Stimulated activated CD8-positive, alpha-beta memory T cell treated with anti-CD3 and anti-CD28 coated beads, Interleukin-7, amount 100 ng/mL, for 24 hours (primary cell): ENCODE measurements around the gene CD69.
A peak's percentile ranks its signal among the peaks of the same experiment; 100 is the strongest.

Source experiments
- DNase-seq: peaks from one replicate; pipeline ENCODE4 v3.0.0-alpha.2; 2020; ENCODE audit warnings: low read depth

CD69 gene

DNA sequence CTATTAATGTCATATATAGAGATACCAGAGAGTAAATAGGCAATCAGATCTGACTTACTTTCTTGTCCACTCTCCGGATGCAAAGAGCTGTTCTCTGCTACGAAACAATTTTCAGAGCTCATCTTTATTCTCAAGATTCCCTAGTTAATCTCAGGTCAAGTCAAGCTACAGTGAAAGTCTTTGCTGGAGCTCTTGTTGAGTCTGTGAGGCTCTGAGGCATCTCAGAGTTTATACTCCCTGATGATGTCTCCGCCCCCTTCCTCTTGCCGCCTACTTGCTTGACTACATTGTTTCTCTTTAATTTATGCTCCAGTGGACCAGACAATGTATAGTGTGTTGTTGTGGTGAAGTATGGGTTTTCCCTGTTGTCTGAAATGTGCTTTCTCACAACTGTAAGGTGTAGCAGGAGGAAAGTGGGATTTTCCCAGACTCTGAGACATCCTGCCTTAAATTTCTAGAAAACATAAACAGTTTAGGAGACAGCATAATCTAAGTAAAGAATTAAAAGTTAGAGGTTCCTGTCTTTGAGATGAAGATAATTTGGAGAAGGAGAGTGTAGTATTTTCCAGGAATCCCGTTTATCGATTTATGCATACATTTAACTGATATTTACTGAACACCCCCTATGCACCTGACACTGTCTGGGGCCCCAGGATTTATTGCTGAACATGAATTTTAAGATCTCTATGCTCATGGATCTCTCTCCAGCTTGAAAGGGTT lies at the start of gene CD69:
Gene CD69 (minus strand): TSS at position 203 of the 720 bp plus-strand sequence. CDS start 81 bp downstream, at position 122.
- DNase-seq: no peak

DNA sequence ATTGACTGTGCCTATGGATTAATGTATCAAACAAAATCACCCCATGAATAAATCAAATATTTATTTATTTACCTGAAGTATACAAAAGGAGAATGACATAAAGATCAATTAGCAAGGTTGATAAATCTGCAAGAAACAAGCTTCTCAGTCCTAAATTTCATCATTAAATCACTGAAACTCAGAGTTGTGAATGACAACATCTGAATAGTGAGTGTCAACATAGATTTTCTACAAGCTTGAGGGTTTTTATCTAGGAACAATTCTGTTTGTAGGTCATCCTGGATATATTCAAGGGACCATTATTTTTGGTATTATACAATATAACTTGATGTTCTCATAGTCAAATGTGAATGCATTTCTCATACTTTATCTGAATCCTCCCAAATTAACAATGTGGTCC lies 49.2 kb upstream of the CD69 start:
- DNase-seq: no peak

GRCh38 chr12:9809338-9809737 lies 48.6 kb upstream of the CD69 start:
- DNase-seq: no peak

DNA sequence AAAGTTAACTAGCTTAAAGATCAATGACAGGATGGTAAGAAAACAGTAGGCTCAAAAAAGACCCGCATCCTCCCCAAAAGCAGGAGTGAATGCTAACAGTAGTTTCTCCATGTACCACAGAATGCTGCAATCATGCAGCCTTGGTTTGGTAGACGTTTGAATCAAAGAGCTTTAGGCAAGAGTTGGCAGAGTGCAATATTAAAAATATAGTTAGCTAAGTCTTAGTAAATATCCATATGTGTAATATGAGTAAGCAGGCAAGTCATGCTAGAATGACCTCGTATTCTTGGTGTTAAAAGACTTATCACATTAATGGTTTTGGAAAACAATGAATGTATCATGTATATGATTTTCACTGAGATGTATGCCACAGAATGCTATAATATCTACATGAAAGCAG lies 47.8 kb upstream of the CD69 start:
- DNase-seq: no peak

DNA sequence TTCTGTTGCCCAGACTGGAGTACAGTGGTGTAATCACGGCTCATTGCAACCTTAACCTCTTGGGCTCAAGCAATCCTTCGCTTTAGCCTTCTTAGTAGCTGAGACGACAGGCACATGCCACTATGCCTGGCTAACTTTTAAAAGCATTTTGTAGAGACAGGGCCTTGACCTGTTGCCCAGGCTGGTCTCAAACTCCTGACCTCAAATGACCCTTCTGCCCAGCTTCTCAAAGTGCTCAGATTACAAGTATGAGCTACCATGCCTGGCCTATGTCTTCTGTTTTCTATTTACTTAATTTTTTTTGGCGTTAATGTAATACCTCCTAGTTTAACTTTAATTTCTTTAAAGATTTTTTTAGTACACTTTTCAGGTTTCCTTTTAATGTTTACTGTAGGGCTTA lies 46.0 kb upstream of the CD69 start:
- DNase-seq: no peak

DNA sequence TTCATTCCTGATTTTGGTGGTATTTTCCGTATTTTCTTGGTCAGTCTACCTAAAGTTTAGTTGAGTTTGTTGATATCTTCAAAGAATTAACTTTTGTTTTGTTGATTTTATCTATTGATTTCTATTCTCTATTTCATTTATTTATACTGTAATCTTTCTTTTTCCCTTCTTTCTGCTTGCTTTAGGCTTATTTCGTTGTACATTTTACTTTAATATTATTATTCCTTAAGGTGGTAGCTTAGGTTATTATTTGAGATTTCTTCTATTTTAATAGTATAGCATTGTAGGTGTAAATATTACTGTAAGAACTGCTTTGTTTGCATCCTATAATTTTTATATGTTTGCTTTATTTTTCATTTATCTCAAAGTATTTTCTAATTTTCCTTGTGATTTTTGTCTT lies 45.2 kb upstream of the CD69 start:
- no peak for DNase-seq

DNA sequence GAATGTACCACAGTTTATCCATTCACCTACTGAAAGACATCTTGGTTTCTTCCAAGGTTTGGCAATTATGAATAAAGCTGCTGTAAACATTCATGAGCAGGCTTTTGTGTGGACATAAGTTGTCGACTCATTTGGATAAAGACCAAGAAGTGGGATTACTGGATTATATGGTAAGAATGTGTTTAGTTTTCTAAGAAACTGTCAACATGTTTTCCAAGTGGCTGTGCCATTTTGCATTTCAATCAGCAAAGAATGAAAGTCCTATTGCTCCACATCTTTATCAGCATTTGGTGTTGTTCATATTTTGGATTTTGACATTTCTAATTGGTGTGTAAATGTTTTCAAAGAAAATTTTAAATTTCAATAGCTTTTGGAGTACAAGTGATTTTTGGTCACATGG lies 39.3 kb upstream of the CD69 start:
- no peak for DNase-seq

DNA sequence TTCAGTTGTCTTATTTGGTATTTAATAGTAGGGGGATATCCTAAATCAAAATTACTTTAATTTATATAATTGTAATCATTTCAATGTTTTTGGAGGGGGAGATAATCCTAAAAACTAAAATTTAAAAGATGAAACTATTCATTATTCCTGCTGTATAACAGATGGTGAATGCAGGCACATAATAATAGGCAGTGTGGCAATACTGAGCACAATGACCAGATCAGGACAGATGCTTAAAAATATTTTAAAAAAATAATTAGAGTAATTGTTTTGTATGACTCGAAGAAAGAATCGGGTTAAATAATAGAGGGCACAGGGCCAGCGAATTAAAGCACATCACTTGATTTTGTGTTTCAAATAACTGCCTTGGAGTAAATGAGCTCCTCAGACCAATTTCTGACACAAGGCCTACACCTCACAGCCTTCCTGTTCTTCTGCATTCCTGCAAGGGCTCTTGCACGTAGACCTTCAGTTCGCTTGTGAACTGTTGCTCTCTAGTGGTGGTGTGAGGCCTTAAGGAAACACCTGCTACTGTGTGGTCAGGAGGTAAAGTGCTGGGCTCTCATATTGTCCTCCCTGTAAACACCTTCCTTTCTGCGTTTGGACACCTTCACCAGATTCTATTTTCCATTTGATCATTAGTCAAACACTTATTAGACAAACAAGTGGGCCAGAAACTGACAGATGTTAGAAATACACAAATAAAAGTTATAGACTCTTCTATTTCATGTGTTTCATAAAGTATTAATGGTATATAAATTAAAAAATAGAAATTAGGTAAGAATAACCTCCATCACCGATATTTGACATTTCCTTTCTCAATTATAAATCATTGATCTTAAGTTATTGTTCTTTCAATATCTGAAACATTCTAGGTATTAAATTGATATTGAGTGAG lies 37.3 kb upstream of the CD69 start:
- peak; percentile 11 for DNase-seq

- DNase-seq: no peak
Observed at GRCh38 chr12:9796971-9797370, 36.3 kb upstream of the CD69 start.

- no peak for DNase-seq
Observed at GRCh38 chr12:9796346-9796745, 35.6 kb upstream of the CD69 start.

DNA sequence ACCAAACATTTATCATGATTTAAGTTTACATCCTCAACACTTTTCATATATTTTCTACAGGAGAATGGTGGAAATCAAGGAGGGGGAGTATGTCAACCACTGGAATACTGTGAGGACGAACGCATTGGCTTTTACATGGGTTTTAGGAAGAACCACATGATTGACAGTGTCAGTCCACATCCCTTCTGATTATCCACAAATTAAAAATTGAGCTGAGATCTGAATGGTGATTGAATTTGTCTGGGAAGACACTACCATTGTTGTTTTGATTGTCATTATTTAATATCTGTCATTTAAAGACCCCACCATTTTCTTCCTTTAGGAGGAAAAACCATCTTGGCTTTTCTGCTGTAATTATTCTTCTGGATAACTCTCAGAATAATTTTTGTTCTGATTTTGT lies 35.2 kb upstream of the CD69 start:
- DNase-seq: no peak

DNA sequence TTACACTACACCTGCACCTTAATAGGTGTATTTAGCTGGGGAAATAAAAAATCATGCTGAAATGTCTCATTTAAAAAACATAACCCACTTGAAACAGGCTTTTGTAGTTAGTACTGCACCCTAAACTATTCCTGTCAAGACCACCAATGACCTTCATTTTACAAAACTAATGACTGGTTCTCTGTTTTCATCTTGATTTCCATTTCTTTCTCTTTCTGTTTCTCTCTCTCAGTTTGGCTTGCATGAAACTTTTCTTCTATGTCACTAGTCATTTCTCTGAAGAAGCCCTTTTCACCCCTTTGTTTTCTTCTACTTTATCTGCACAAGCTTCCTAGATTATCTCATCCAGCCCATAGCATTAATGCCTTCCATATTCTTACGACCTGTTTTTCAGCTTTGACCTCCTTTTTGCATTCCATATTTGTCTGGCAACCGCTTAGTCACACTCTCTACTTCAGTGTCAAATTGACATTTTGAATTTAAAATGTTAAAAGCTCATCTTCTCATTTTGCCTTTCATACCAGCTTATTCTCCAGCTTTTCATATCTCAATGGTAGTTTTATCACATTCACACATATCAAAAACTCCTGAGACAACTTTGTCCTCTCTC lies 33.9 kb upstream of the CD69 start:
- no peak for DNase-seq

DNA sequence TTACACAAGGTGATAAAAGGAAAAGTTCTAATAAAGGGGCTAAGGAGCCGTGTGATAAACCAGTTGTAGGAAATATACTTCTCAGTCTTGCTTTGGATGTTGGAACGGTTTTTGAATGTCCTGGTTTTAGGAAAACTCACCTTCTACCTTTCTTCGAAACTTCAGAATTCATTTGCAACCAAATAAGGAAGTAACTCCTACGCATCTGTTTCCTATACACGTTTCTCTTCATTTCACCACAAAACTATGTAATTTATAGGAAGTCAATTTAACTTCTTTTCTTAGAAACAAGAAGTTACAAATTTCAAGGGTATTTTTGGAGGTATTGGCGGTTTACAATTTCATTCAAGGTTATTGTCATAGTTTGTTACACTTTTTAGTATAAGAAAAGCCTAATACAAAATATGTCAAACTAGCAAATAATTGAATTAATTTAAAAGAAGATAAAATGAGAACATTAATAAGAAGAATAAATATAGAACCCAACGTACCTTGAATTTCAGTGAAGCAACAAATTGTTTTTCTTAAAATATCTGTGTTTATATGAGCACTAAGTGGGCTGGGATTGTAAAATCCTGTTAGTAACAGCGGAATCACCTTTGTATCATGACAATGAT lies 33.2 kb upstream of the CD69 start:
- no peak for DNase-seq

DNA sequence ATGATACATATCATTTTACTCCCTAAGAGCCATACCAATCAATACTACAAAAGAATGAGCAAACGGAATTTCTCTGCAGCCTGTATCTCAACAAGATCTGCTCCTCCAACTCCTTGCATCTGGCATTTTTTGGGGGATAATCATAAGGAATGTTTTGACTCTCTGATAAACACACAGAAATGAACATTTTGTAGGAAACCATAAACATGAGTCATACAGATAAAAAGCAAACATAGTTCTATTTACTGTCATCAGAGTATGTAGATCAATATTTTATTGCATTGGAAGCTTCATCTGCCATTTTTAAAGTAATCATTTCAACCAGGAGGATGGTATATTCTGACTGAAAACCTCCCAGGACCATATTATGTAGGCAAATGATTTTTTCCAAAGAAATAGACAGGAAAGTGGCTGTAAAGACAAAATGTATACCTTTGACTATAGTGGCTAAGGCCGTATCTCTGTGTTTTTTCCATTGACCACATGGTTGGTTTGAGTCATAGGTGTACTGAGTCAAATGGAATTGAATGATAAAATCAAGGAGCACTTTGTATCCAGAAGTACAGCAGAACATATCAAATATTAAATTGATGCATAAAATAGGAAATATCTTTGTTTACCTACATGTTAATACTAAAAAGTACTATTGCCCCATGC lies 32.4 kb upstream of the CD69 start:
- no peak for DNase-seq

GRCh38 chr12:9792185-9792900 lies 31.6 kb upstream of the CD69 start:
- DNase-seq: no peak

DNA sequence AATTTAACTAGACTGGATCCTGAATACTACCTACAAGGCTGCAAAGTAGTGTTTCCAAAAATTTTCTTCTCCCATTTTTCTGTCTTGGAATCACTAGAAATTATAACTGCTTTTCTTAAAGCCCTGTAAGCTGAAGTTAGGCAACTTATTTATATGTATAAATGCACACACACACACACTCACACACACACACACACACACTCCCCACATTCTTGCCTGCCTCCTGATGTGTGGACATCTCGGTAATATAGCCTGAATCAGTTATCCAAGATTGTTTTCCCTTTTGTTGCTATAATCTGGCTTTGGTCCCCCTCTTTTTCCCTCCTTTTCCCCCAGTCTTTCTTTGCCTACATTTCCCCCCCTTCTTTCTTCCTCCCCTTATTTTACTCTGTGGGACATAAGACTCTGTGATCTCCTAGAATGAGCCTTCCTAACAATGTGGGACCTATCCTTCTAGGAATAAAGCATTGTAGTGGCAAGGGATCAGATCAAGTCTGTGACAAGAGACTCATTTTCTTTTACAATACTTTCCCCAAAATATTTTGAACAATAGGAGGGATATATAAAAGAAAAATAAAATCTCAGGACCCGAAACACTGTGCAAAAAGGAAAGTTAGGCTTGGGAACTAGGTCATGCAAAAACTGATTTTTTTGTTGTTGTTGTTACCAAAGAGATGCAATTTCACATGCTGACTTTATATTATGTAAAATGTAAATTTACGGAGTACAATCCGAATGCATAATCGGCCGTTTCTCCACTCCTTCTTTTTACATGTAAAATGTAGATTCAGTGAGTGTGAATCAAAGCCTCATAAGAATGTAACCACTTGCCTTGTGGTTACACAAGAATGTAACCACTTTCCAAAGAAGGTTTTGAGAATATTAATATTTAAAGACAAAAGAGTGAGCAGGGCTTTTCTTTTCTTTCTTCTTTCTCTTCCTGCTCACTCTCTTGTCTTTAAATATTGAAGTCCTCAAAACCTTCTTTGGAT lies 26.3 kb upstream of the CD69 start:
- no peak for DNase-seq

DNA sequence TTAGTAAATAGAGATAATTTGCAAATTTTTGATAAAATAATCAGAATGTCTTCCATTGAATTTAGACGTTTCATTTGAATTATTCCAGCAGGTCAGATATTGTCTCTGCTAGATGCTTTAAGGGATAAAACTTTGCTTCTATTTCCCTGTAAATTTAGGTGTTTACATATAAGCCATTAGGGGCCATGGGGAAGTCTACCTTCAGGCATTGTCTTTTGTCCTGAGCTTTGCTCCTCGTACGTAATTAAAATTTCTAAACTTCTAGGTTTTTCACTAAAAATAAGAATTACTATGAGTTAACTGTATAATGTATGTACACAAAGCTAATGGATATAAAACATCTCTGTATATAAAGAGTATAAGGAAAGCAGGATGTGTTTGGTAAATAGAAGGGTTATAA lies 24.1 kb upstream of the CD69 start:
- no peak for DNase-seq

DNA sequence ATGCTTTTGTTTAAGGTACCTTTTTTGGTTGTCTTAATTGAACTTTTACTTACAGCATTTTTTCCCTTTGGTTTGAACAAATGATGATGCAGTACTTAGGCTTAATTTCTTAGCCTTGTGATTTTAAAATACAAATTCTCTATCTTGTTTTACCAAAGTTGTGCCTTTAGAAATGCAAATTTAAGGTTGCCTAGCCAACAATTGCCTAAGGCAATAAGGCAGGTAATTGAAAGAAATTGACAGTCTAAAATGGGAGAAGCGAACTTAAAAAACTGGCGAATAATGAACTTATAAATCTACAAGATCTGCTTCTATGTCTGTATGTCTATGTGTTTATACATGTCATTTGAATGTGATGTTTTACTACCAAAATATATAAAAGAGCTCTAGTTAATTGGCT lies 23.6 kb upstream of the CD69 start:
- no peak for DNase-seq

- DNase-seq: no peak
Observed at GRCh38 chr12:9782547-9783382, 22.1 kb upstream of the CD69 start.
